Left lobe of liver (tissue), 2 donors: ENCODE measurements around the gene SLC28A2. TPM values are rescaled to one million over a fixed set of nuclear protein-coding genes. Genes with fewer than 3 reads are reported as not detected.
"Not testable (repeated sequence)": the region's sequence is repeated elsewhere in the genome, so short reads cannot be mapped to it uniquely, and the experiment has no call there.

Experiments used
- ATAC-seq: fragments of 200-7000 bp; cut with Tn5 transposase; one replicate; pipeline ENCODE4 v1.9.1; 2020; ENCODE audit warnings: mild to moderate bottlenecking, moderate library complexity
- DNase-seq: peaks from one replicate; pipeline ENCODE4 v3.0.0-alpha.2; 2020; ENCODE audit warnings: low spot score
- total RNA-seq: library from RNA; stranded (reverse); gene quantifications from one replicate; pipeline ENCODE4 v1.2.1, GENCODE V29; 2021
- donor health status: DM: no; HTN: no; CAD: no; lungs with moderate emphysema.
- donor health status: DM: no; HTN: yes; CAD: no.

SLC28A2 gene, protein sequence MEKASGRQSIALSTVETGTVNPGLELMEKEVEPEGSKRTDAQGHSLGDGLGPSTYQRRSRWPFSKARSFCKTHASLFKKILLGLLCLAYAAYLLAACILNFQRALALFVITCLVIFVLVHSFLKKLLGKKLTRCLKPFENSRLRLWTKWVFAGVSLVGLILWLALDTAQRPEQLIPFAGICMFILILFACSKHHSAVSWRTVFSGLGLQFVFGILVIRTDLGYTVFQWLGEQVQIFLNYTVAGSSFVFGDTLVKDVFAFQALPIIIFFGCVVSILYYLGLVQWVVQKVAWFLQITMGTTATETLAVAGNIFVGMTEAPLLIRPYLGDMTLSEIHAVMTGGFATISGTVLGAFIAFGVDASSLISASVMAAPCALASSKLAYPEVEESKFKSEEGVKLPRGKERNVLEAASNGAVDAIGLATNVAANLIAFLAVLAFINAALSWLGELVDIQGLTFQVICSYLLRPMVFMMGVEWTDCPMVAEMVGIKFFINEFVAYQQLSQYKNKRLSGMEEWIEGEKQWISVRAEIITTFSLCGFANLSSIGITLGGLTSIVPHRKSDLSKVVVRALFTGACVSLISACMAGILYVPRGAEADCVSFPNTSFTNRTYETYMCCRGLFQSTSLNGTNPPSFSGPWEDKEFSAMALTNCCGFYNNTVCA
- total RNA-seq: 0.15 TPM

GRCh38 chr15:45251888-45252287 lies at the start of gene SLC28A2:
SLC28A2 (plus strand) TSS chr15:45252234; CDS start chr15:45253216, 982 bp downstream.
- no peak for DNase-seq
- ATAC-seq: no peak

- DNase-seq: peak; percentile 59
- peak; percentile 4 for ATAC-seq
Observed at GRCh38 chr15:45203182-45203581, 48.9 kb upstream of the SLC28A2 start.

DNA sequence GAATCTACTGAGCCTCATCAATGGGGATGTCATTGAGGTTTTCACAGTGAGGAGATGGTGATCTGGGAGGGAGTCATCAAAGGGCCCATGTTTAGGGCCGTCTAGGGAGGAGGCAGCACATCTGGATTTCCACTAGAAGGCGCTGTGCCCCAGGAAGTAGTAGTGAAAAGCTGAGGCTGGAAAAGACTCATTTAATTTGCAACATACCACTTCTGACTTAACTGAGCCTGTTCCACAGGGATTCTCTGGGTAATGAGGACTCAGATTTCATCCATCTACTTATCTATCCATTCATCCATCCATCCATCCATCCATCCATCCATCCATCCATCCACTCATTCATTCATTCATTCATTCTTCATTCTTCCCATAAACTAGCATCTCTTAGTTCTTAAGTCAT lies 46.8 kb upstream of the SLC28A2 start:
- ATAC-seq (peak; percentile 47), DNase-seq (peak; percentile 55)

- DNase-seq (no peak), ATAC-seq (no peak)
Observed at GRCh38 chr15:45212493-45212892, 39.5 kb upstream of the SLC28A2 start.

GRCh38 chr15:45221053-45221599 lies 30.9 kb upstream of the SLC28A2 start:
- no peak for ATAC-seq

GRCh38 chr15:45221967-45222366 lies 30.1 kb upstream of the SLC28A2 start:
- no peak for ATAC-seq
- DNase-seq: no peak

More at GRCh38 chr15:45221053-45221599, 30.9 kb upstream of the SLC28A2 start:
- no peak for DNase-seq

- DNase-seq (no peak), ATAC-seq (no peak)
Observed at GRCh38 chr15:45224621-45225217, 27.3 kb upstream of the SLC28A2 start.

DNA sequence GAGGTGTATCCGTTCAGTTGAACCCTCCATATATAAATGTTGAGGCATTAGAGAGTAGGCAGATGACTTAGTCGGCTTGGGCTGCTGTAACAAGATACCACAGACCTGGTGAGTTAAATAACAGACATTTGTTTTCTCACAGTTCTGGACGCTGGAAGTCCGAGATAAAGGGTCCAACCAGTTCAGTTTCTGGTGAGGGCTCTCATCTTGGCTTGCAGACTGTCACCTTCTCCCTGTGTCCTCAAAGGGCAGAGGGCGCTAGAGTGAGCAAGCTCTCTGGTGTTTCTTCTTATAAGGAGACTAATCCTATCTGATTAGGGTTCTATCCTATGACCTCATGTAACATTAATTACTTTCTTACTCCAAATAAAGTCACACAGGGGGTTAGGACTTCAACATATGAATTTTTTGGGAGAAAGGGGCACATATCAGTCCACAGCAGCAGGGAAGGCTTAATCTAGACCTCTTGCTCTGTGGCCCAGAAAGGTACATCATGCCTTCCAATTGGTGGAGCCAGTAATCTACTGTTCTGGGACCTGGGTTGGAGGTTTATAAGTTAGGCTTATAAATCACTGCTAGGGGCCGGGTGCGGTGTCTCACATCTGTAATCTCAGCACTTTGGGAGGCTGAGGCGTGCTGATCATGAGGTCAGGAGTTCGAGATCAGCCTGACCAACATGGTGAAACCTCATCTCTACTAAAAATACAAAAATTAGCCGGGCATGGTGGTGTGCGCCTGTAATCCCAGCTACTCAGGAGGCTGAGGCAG lies 26.3 kb upstream of the SLC28A2 start:
- DNase-seq (no peak), ATAC-seq (no peak)

DNA sequence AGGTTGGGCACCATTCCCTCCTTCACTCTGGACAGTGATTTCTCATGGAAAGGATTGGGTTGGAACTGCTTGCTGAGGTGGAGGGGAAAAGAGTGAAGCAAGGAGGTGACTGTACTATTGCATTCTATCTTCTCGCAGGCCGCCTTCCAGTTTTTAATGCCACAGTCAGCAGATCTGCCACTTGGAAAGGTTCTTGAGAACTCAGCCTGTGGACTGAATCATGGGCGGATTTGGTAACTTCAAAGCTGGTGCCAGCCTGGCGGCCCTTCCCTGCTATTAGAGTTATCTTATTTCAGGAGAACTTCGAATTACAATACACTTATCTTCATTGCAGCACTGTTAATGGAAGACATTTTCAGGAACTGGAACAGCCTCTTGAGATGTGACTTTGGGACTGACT lies 23.1 kb upstream of the SLC28A2 start:
- no peak for DNase-seq
- no peak for ATAC-seq

DNA sequence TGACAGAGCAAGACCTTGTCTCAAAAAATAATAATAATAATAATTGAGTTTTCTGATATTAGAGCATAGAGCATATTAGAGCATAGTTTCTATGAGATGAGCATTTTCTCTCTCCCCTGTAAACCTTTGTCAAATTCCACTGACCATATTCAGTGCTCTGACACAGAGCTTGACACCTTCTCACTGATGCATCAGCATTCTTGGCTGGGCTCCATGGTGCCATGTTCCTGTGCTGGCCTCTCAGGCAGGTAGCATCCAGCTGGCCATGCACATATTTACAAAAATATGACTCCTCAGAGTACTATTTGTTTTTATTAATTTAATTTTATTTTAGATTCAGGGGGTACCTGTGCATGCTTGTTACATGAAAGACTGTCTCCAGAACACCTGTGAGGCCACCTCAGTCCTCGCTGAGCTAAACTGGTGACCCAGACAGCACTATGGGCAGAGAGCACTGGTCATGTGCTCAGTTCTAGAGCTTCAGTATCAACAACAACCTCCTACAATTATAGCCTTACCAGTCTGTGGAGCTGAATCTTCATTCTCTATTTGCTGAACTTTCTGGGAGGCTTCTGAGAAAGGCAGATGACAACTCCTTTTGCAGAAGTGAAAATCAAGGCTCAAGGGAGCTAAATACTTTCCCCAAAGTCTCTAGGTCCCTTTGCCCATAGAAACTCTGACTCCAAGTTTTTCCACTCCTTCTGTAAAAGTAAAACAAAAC lies 21.6 kb upstream of the SLC28A2 start:
- no peak for ATAC-seq
- no peak for DNase-seq

GRCh38 chr15:45231132-45231531 lies 20.9 kb upstream of the SLC28A2 start:
- DNase-seq: no peak
- peak; percentile 59 for ATAC-seq

DNA sequence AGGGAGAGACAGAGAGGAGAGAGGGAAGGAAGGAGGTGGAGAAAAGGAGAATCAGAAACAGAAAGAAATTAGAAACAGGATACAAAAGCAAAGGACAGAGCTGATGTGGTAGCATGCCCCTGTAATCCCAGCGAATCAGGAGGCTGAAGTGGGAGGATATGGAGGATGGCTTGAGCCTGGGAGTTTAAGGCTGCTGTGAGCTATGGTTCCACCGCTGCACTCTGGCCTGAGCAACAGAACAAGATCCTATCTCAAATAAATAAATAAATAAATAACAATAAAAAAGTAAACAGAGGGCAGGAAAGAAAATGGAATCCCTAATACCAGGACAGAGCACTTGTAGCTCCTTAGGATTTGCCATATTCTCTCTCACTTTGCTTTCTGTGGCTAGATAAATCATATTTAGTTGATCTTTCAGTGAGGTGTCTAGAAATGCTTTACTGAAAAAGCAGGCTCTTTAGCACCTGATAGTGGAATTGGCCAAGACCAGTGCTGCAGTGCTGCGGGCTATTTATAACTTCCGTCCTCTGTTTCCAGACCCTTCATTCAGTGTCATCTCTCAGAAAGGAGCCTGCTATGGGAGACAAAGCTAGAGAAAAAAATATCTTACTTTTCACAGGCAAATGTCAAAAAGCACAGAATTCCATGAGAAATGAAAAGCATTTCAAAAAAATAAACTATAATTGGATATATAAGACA lies 20.0 kb upstream of the SLC28A2 start:
- DNase-seq: no peak
- ATAC-seq: no peak

GRCh38 chr15:45234562-45235235 lies 17.3 kb upstream of the SLC28A2 start:
- ATAC-seq: no peak
- DNase-seq: no peak

- DNase-seq, ATAC-seq: not testable (repeated sequence)
Observed at GRCh38 chr15:45236806-45237205, 15.2 kb upstream of the SLC28A2 start.

GRCh38 chr15:45242289-45242688 lies 9.7 kb upstream of the SLC28A2 start:
- no peak for DNase-seq
- ATAC-seq: no peak

GRCh38 chr15:45249125-45249780 lies 2.8 kb upstream of the SLC28A2 start:
- no peak for ATAC-seq
- no peak for DNase-seq

- DNase-seq: no peak
- ATAC-seq: no peak
Observed at GRCh38 chr15:45253330-45253729, 1.3 kb downstream of the SLC28A2 start.

DNA sequence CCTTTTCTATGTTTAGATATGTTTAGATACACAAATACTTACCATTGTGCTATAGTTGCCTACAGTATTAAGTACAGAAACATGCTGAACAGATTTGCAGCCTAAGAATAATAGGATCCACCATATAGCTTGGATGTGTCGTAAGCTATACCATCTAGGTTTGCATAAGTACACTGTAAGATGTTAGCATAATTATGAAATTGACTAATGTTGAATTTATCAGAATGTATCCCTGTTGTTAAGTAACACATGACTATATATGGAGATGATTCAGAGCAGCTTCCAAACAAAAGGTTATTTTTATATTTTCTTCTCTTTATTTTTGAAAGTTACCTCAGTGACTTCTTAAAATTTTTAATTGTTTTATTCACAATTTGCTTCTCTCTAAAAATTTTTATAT lies 2.4 kb downstream of the SLC28A2 start:
- ATAC-seq: no peak
- DNase-seq: no peak
